WTC11 (cell line): ENCODE results near the gene SH3GL1.

Source experiments
- ATF3 ChIP-seq: sonication (generic); formaldehyde crosslinking; conservative IDR thresholded peaks from 2 replicates; pipeline ENCODE4 v1.8.1; 2022; ENCODE audit warnings: mild to moderate bottlenecking, missing genetic modification reagents
- CTCF ChIP-seq: fragments of 200-600 bp; IDR thresholded peaks from 2 replicates; pipeline ENCODE4 v1.8.0; 2022; ENCODE audit warnings: antibody characterized with exemption
- SMAD4 ChIP-seq: sonication (generic); formaldehyde crosslinking; IDR thresholded peaks from 2 replicates; pipeline ENCODE4 v1.8.0; 2022; ENCODE audit warnings: mild to moderate bottlenecking, missing genetic modification reagents
- SP1 ChIP-seq: sonication (generic); formaldehyde crosslinking; conservative IDR thresholded peaks from 2 replicates; pipeline ENCODE4 v1.8.1; 2022; ENCODE audit warnings: missing genetic modification reagents
- USF2 ChIP-seq: sonication (generic); formaldehyde crosslinking; IDR thresholded peaks from 2 replicates; pipeline ENCODE4 v1.8.1; 2023; ENCODE audit warnings: mild to moderate bottlenecking, missing genetic modification reagents, moderate library complexity

- no peak for TF ChIP-seq USF2 (CRISPR knock-in tag)
- no peak for TF ChIP-seq ATF3 (CRISPR knock-in tag)
- no peak for TF ChIP-seq SMAD4 (CRISPR knock-in tag)
- TF ChIP-seq SP1 (CRISPR knock-in tag): no peak
- no peak for TF ChIP-seq CTCF
Measured at GRCh38 chr19:4350726-4351125, 49.6 kb downstream of the SH3GL1 start.
